Measurements from ENCODE around the gene SPACA4.
A peak's percentile ranks its signal among the peaks of the same experiment; 100 is the strongest.

SPACA4 gene

GRCh38 chr19:48596679-48597465 lies 9.7 kb upstream of the SPACA4 start:
- no peak for DNase-seq (ENCODE audit: low read depth in 3 of 3, low spot score in 1 of 3)

- DNase-seq (ENCODE audit: low read depth in 3 of 3, low spot score in 1 of 3) = no peak
These were observed 7.4 kb upstream of the SPACA4 start for GRCh38 chr19:48598996-48599700.

GRCh38 chr19:48600679-48601417 lies 5.7 kb upstream of the SPACA4 start:
- no peak for DNase-seq (ENCODE audit: low read depth in 3 of 3, low spot score in 1 of 3)

- no peak for DNase-seq (ENCODE audit: low read depth in 3 of 3, low spot score in 1 of 3)
These were observed 3.5 kb upstream of the SPACA4 start for GRCh38 chr19:48603001-48603400.

- DNase-seq (ENCODE audit: low read depth in 3 of 3, low spot score in 1 of 3) = no peak
These were observed 3.1 kb upstream of the SPACA4 start for GRCh38 chr19:48603449-48603848.

DNA sequence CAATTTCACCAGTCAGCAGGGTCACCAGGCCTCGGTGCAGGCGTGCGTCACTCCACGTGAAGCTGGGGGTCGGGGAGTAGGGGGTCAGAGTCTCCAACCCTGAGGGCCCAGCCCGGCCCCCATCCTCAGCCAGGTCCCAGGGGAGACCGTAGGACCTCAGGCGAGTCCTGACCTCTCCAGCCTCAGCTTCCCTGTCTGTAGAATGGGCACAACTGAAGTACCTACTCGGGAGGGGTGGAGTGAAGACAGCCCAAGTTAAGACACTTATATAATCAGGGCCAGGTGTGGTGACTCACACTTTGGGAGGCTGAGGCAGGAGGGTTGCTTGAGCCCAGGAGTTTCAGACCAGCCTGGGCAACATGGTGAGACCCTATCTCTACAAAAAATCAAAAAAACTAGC lies 2.7 kb upstream of the SPACA4 start:
- no peak for DNase-seq (ENCODE audit: low read depth in 3 of 3, low spot score in 1 of 3)

DNA sequence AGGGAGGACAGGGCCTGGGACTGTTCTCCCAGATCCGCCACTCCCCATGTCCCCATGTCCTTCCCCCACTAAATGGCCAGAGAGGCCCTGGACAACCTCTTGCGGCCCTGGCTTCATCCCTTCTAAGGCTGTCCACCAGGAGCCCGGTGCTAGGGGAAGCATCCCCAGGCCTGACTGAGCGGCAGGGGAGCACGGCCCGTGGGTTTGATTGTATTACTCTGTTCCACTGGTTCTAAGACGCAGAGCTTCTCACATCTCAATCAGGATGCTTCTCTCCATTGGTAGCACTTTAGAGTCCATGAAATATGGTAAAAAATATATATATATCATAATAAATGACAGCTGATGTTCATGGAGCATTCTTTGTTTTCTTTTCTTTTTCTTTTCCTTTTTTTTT lies 815 bp downstream of the SPACA4 start:
- no peak for DNase-seq (ENCODE audit: low read depth in 3 of 3, low spot score in 1 of 3)

- peak in 1 of 3 donors; percentile 34 for DNase-seq (ENCODE audit: low read depth in 3 of 3, low spot score in 1 of 3)
These were observed 2.3 kb downstream of the SPACA4 start for GRCh38 chr19:48608798-48609263.

DNA sequence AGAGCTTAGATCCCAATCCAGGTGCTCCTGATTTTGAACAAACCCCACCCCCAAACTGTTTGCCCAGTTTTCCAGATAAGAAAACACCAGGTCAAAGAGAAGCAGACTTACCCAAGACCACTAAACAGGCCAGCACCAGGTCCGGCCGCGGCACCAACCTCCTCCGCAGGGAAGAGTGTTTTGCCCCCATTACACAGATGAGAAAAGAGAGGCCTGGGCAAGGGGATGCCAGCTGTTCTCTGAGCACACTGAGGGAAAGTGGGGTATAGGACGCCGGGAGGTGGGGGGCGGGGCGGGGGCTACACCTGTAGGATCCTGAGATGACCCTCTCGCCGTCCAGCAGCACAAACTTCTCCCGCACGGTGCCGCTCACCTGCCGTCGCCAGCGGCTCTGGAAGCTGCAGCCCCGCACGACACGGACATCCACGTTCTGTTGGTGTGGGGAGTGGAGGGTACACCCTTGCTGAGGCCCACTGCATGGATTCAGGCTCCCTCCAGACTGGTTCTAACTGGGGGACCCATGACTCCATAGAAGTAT lies 3.1 kb downstream of the SPACA4 start:
- no peak for DNase-seq (ENCODE audit: low read depth in 3 of 3, low spot score in 1 of 3)

DNA sequence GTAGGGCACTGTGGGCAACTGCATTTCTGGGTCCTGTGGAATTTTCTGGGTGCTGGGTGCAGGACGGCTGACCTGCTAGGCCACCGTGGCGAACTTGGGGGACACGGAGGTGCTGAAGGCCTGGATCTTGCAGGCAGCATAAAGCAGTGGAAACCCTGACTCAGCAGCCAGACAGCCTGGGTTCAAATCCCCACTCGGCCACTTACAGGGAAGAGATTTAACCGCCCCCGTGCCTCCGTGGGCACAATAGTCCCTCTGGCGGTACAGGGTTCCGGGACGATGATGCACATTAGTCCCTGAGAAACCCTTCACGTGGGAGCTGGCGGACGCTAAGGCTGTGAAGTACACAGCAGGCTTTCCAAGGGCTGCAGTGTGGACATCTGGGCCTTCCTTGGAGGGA lies 5.3 kb downstream of the SPACA4 start:
- no peak for DNase-seq (ENCODE audit: low read depth in 3 of 3, low spot score in 1 of 3)

DNA sequence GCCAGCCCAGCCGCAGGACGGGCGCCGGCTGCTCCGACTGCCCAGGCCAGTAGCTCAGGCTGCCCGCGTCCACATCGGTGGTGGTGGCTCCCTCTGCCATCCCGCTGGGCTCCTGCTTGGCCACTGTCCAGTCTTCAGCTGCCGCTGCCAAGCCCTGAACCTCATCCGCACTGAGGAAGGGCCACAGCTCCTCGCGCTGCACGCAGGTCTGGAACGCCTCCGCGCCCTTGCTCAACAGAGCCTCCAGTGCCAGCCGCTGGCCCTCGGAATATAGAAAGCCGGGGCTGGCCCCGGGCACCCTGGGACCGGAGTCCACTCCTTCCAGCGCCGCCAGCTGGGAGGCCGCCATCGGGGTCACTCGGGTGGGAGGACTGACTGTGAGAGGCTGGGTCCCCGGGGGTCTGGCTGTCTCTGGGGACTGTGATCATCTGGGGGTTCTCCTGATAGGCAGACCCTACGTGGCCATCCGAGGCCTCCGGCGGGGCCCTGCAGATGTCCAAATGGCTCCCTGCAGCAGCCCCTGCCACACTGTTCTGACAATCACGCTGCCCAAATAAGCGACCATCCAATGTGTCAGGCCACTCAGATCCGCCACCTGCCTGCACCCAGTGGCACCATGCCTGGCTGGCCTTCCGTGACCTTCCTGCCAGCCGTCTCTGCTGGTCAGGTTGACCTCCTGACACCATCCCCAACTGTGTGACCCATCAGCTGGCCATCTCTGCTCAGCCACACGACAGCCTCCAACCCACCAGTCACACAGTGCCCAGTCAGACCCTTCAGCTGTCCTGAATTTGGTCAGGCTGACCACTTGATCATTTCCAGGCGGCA lies 6.7 kb downstream of the SPACA4 start:
- no peak for DNase-seq (ENCODE audit: low read depth in 3 of 3, low spot score in 1 of 3)

- DNase-seq (ENCODE audit: low read depth in 3 of 3, low spot score in 1 of 3) = no peak
These were observed 7.4 kb downstream of the SPACA4 start for GRCh38 chr19:48613852-48614435.

- no peak for DNase-seq (ENCODE audit: low read depth in 3 of 3, low spot score in 1 of 3)
These were observed 8.1 kb downstream of the SPACA4 start, which contains the start of gene FAM83E for GRCh38 chr19:48614436-48615230. FAM83E (minus strand) TSS chr19:48615076; CDS start chr19:48613372, 1,704 bp downstream.

DNA sequence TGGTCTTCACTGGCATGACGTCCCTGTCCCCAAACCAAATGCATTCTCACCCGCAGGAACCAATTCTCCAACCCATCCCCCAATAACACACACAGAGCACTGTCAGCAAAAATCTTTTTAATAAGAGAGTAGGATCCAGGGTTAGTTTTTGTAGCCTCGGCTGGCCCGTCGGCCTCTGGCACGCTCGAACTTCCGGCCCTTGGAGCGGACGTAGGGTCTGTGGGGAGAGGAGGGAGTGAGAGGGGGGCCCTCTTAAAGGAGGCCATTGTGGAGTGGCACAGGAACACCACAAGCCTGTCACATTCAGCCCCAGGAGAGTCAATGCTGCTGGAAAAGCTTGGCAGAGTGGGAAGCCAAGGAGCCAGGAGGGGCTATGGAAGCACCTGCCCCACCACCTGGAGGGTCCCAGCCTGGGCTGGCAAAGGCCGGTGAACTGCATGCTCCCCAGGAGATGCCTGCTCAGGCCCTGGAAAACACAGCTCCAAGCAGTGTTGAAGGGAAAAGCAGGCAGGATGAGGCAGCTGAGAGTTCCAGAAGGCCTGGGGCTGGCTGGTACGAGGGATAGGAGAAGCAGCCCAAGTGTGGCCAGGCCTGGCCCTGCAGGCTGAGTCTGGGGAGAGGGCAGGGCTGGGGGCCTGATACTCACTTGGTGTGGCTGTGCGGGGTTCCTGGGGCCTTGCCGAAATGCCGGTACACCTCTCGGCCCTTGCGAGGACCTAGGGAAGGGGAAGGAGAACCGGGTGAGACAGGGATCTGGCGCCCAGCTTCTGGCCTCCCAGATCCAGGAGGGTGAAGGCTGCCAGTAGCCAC lies 8.9 kb downstream of the SPACA4 start:
- no peak for DNase-seq (ENCODE audit: low read depth in 3 of 3, low spot score in 1 of 3)

GRCh38 chr19:48616041-48616436 lies 9.5 kb downstream of the SPACA4 start:
- no peak for DNase-seq (ENCODE audit: low read depth in 3 of 3, low spot score in 1 of 3)

DNA sequence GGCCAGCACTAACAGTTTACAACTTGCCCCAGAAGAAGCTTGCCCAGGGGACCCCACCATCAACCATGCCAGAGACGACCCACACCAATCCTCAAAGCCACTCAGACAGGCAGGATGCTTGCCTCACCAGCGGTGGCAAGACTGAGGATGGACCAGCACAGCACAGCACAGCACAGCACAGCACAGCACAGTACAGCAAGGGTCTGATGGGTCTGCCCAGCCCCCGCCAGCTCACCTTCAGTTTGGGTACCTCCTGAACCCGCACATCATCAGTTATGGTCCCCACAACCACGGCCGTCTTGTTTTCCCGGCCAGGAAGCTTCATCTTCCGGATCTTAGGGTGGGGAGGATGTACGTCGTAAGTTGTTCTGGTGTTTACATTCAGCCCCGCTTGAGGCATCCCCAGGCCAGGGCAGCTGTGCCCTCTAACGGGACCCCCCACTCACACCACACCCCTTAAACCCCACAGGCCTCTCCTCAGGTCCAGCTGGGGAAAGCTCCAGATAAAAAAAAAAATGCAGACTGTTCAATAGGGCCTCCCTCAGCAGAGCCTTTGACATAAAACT lies 10.0 kb downstream of the SPACA4 start:
- no peak for DNase-seq (ENCODE audit: low read depth in 3 of 3, low spot score in 1 of 3)

- DNase-seq (ENCODE audit: low read depth in 3 of 3, low spot score in 1 of 3) = no peak
These were observed 10.8 kb downstream of the SPACA4 start for GRCh38 chr19:48617146-48617937.

Measured in stimulated activated CD4-positive, alpha-beta T cell treated with anti-CD3 and anti-CD28 coated beads, TNF-alpha, amount 100 ng/mL, for 1 hour (primary cell).